Transverse colon (tissue), 4 donors: ENCODE measurements around the gene GNAT1. TPM values are rescaled to one million over a fixed set of nuclear protein-coding genes. Genes with fewer than 3 reads are reported as not detected.
"Not testable (repeated sequence)": the region's sequence is repeated elsewhere in the genome, so short reads cannot be mapped to it uniquely, and the experiment has no call there.

Experiments used
- DNase-seq: peaks from one replicate; pipeline ENCODE4 v3.0.0-alpha.2; 2019
- H3K27ac ChIP-seq, 4 donors: fragments of 200-600 bp; sonication (generic); 2 replicates each; pipeline ENCODE4 v1.5.1; 2016 to 2018; ENCODE audit warnings: inconsistent platforms in 4 of 4
- H3K27me3 ChIP-seq: fragments of 200-600 bp; sonication (generic); 2 replicates; pipeline ENCODE4 v1.5.1; 2017; ENCODE audit warnings: inconsistent platforms
- H3K36me3 ChIP-seq, 4 donors: fragments of 200-600 bp; sonication (generic); 2 replicates each; pipeline ENCODE4 v1.5.1; 2017 to 2019; ENCODE audit warnings: inconsistent platforms in 4 of 4
- H3K4me1 ChIP-seq, 4 donors: fragments of 200-600 bp; sonication (generic); 2 replicates each; pipeline ENCODE4 v1.5.1; 2017 to 2020; ENCODE audit warnings: inconsistent platforms in 4 of 4
- H3K4me3 ChIP-seq, 4 donors: fragments of 200-600 bp; sonication (generic); 1 replicate in 1 of 4; 2 replicates in 3 of 4; pipeline versions ENCODE4 v1.5.1 to v1.6.1; 2017 to 2019; ENCODE audit warnings: inconsistent platforms in 4 of 4
- H3K9me3 ChIP-seq, 2 donors: fragments of 200-600 bp; sonication (generic); 2 replicates each; pipeline ENCODE4 v1.5.1; 2017 to 2019; ENCODE audit warnings: inconsistent platforms in 2 of 2
- EP300 ChIP-seq: sonication (generic); formaldehyde crosslinking; IDR thresholded peaks from one replicate; pipeline ENCODE4 v1.6.1; 2017; ENCODE audit warnings: antibody characterized with exemption, low read depth
- POLR2A ChIP-seq: fragments of 450-650 bp; IDR thresholded peaks from one replicate; pipeline ENCODE4 v1.6.1; 2016; ENCODE audit warnings: antibody characterized with exemption, mild to moderate bottlenecking, moderate library complexity
- POLR2AphosphoS5 ChIP-seq, 3 donors: sonication (generic); formaldehyde crosslinking; IDR thresholded peaks; one replicate each; pipeline ENCODE4 v1.6.1; 2016; ENCODE audit warnings: antibody characterized with exemption in 3 of 3
- WGBS, 2 donors: methylation state at CpG; one replicate each; pipeline ENCODE4 v1.1.5; 2018; ENCODE audit warnings: low coverage in 1 of 2; 5-methylcytosine and 5-hydroxymethylcytosine counted together
- in situ Hi-C, 4 donors: fragments of 200-750 bp; cut with MboI; loops; one replicate each; pipeline versions ENCODE4 v1.15.0 to v1.15.1; 2017; ENCODE audit warnings: low sequenced_read_pairs in 3 of 4, low pct_ligation_motif_present in 1 of 4, low pct_unique_long_range_greater_than_20kb in 1 of 4
- intact Hi-C: fragments of 100-400 bp; cut with DNase I; formaldehyde crosslinking; loops from one replicate; pipeline ENCODE4 v1.15.1; 2023; ENCODE audit warnings: low total_unique reads
- total RNA-seq, 4 donors: library from RNA; depleted of rRNA; stranded (reverse); fragments of >200 nt; gene quantifications; one replicate each; pipeline ENCODE4 v1.1.0, GENCODE V29; 2016
- TF ChIP-seq, protein P1 (sequence below), 5 experiments: fragments of 200-600 bp in 3 of 5; fragments of 450-650 bp in 2 of 5; sonication (generic) in 3 of 5; IDR thresholded peaks; 1 replicate in 2 of 5; 2 replicates in 3 of 5; pipeline ENCODE4 v1.5.1; 2016 to 2017; ENCODE audit warnings: antibody characterized with exemption in 5 of 5, inconsistent platforms in 3 of 5, mild to moderate bottlenecking in 2 of 5, moderate library complexity in 1 of 5

The GNAT1 gene
- total RNA-seq, 4 donors from 2014 or later, result not detected

- Histone ChIP-seq H3K4me1 (peaks cover 10 to 14% (median 12%) of the 10 kb centered on the region in 4 donors), H3K27me3 (peaks cover 34% of the 10 kb centered on the region), H3K36me3 (no peaks in the 10 kb centered on the region), H3K9me3 (no peaks in the 10 kb centered on the region), H3K27ac (no peak overlapping the region), H3K4me3 (no peak overlapping the region)
- no peak for DNase-seq
- no peak for TF ChIP-seq POLR2AphosphoS5 (IDR thresholded peaks at IDR 0.05)
- TF ChIP-seq POLR2A, result no peak
- TF ChIP-seq, protein P1, sequence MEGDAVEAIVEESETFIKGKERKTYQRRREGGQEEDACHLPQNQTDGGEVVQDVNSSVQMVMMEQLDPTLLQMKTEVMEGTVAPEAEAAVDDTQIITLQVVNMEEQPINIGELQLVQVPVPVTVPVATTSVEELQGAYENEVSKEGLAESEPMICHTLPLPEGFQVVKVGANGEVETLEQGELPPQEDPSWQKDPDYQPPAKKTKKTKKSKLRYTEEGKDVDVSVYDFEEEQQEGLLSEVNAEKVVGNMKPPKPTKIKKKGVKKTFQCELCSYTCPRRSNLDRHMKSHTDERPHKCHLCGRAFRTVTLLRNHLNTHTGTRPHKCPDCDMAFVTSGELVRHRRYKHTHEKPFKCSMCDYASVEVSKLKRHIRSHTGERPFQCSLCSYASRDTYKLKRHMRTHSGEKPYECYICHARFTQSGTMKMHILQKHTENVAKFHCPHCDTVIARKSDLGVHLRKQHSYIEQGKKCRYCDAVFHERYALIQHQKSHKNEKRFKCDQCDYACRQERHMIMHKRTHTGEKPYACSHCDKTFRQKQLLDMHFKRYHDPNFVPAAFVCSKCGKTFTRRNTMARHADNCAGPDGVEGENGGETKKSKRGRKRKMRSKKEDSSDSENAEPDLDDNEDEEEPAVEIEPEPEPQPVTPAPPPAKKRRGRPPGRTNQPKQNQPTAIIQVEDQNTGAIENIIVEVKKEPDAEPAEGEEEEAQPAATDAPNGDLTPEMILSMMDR (IDR thresholded peaks at IDR 0.05), result no peak
- no peak for TF ChIP-seq EP300
- intact Hi-C loops, result no loop called here
- 79 to 90% methylated on average over 2 to 14 of the region's 14 CpGs for WGBS, 2 donors
- in situ Hi-C loops, result no loop called here
Measured at GRCh38 chr3:50208677-50209344, 17.4 kb downstream of the GNAT1 start.

GRCh38 chr3:50210176-50210509 lies 18.7 kb downstream of the GNAT1 start:
- 64% methylated on average over 5 of the region's 5 CpGs; no CpG with 5 or more reads in 1 of the 2 donors for WGBS, 2 donors
- Histone ChIP-seq H3K9me3 (no peaks in the 10 kb centered on the region), H3K27me3 (peaks cover 21% of the 10 kb centered on the region), H3K4me3 (no peak overlapping the region), H3K4me1 (peaks cover 7 to 8% (median 8%) of the 10 kb centered on the region in 4 donors), H3K36me3 (no peaks in the 10 kb centered on the region), H3K27ac (no peak overlapping the region)
- in situ Hi-C loops, result no loop called here
- no peak for TF ChIP-seq EP300
- TF ChIP-seq, protein P1 (IDR thresholded peaks at IDR 0.05), result no peak
- no peak for TF ChIP-seq POLR2AphosphoS5 (IDR thresholded peaks at IDR 0.05)
- no peak for TF ChIP-seq POLR2A
- DNase-seq, result no peak
- intact Hi-C loops, result no loop called here

DNA sequence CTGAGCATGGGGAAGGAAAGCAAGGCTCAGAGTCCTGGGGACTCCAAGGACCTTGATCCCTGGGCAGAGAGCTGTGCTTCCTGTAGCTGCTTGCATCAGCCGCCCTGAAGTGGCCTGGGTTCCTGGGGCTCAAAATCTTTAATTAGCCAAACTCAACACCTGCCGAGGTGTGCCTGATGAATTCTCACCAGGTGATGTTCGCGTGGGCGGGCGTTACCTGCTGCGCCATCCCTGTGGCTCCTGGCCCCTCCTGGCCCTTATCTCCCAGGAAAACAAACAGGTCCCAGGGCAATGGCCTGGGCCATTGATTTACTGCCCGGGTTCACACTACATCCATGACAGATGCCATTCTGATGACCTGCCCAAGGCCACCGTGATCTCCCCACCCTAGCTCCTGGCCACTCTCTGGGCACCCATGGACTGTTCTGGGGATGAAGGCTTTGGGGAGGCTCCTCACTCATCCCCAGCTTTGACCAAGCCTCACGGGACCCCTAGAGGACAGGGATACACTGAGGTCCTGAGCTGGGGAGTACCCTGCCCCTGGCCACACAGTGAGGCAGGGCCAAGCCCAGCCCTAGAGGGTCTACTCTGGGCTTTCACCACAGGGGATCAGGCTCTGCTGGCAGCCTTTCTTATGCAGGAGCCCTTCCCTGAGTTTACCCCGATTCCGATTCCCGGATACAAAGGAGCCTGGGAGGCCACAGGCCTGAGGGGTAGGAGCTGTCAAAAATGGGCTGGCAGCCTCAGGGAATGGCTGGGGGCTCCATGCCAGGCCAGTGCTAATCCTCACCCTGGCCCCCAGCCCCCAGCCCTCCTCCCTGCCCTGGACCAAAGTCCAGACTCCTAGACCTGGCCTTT lies 19.3 kb downstream of the GNAT1 start:
- peaks cover under 1 to 3% (median 2%) of the 10 kb centered on the region in 4 donors for H3K4me1 ChIP-seq

DNA sequence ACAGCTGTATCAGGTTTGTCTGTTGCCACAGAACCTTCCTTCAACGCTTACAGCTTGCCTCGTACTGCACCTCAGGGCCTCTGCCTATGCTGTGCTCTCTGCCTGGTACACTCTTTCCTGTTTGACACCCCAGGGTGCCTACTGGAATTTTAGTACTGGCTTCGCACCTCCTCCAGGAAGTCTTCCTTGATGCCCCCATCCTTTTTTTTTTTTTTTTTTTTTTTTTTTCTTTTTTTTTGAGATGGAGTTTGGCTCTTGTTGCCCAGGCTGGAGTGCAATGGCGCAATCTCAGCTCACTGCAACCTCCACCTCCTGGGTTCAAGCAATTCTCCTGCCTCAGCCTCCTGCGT lies 19.9 kb downstream of the GNAT1 start:
- WGBS, 2 donors, result 74% methylated on average over 5 of the region's 5 CpGs; no CpG with 5 or more reads in 1 of the 2 donors
- intact Hi-C loops, H3K4me3 ChIP-seq, H3K4me1 ChIP-seq, H3K36me3 ChIP-seq, H3K27me3 ChIP-seq, DNase-seq, in situ Hi-C loops, H3K27ac ChIP-seq, H3K9me3 ChIP-seq: not testable (repeated sequence)

More for the DNA sequence above, 19.3 kb downstream of the GNAT1 start:
- Histone ChIP-seq H3K27me3 (peaks cover 15% of the 10 kb centered on the region), H3K36me3 (no peaks in the 10 kb centered on the region), H3K4me3 (no peak overlapping the region), H3K9me3 (no peaks in the 10 kb centered on the region), H3K27ac (no peak overlapping the region)
- in situ Hi-C loops (no loop called here), intact Hi-C loops (no loop called here)
- no peak for TF ChIP-seq POLR2AphosphoS5 (IDR thresholded peaks at IDR 0.05)
- TF ChIP-seq POLR2A, result no peak
- TF ChIP-seq, protein P1 (IDR thresholded peaks at IDR 0.05), result no peak
- no peak for TF ChIP-seq EP300
- DNase-seq, result no peak
- WGBS, 2 donors, result 44% methylated on average over 12 of the region's 13 CpGs; no CpG with 5 or more reads in 1 of the 2 donors
